Tibial nerve (tissue), 4 donors: ENCODE data around the gene LPO.

Experiments
- EP300 ChIP-seq, 2 donors: sonication (generic); formaldehyde crosslinking; IDR thresholded peaks; one replicate each; pipeline ENCODE4 v1.6.1; 2017; ENCODE audit warnings: antibody characterized with exemption in 2 of 2, mild to moderate bottlenecking in 1 of 2
- POLR2A ChIP-seq, 2 donors: fragments of 450-650 bp; IDR thresholded peaks; one replicate each; pipeline ENCODE4 v1.6.1; 2017; ENCODE audit warnings: antibody characterized with exemption in 2 of 2, mild to moderate bottlenecking in 2 of 2, moderate library complexity in 2 of 2
- TF ChIP-seq, protein P1 (sequence below), 5 experiments: fragments of 200-600 bp in 3 of 5; fragments of 450-650 bp in 2 of 5; sonication (generic) in 3 of 5; IDR thresholded peaks; one replicate each; pipeline ENCODE4 v1.5.1; 2016 to 2019; ENCODE audit warnings: antibody characterized with exemption in 5 of 5, mild to moderate bottlenecking in 3 of 5, moderate library complexity in 2 of 5

DNA sequence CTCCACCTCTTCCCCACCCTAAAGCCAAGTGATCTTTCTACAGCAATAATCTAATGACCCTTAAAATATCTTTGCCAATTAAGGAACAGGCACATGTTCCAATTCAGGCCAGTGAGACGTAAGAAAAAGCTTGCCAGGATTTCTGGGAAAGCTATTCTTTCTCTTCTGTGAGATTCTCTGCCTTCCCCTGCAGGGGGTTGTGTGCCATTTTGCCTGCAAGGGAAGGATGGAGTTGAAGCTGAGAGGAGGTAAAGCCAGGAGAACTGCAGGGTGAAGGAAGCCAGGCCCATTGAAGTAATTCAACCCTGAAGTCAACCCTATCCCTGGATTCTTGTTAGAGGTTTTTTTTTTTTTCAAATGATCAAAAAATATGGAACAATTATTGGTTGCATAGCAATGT lies 9.0 kb upstream of the LPO start:
- TF ChIP-seq, protein P1, sequence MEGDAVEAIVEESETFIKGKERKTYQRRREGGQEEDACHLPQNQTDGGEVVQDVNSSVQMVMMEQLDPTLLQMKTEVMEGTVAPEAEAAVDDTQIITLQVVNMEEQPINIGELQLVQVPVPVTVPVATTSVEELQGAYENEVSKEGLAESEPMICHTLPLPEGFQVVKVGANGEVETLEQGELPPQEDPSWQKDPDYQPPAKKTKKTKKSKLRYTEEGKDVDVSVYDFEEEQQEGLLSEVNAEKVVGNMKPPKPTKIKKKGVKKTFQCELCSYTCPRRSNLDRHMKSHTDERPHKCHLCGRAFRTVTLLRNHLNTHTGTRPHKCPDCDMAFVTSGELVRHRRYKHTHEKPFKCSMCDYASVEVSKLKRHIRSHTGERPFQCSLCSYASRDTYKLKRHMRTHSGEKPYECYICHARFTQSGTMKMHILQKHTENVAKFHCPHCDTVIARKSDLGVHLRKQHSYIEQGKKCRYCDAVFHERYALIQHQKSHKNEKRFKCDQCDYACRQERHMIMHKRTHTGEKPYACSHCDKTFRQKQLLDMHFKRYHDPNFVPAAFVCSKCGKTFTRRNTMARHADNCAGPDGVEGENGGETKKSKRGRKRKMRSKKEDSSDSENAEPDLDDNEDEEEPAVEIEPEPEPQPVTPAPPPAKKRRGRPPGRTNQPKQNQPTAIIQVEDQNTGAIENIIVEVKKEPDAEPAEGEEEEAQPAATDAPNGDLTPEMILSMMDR (IDR thresholded peaks at IDR 0.05) = no peak
- TF ChIP-seq POLR2A (IDR thresholded peaks at IDR 0.05) = no peak
- no peak for TF ChIP-seq EP300 (IDR thresholded peaks at IDR 0.05)
